CD4-positive, alpha-beta T cell (primary cell): ENCODE measurements around the gene IL17RC. TPM values are rescaled to one million over a fixed set of nuclear protein-coding genes. Genes with fewer than 3 reads are reported as not detected.
A peak's percentile ranks its signal among the peaks of the same experiment; 100 is the strongest.

ENCODE experiments used
- ATAC-seq: fragments of 200-7000 bp; cut with Tn5 transposase; one replicate; pipeline ENCODE4 v1.10.0; 2022; ENCODE audit warnings: mild to moderate bottlenecking; ENCODE audit not compliant: poor library complexity
- CTCF ChIA-PET: fragments of 350-600 bp; sonication (Branson Sonifier 250); formaldehyde crosslinking; loops from one replicate; lab custom pipeline; 2021; ENCODE audit warnings: antibody characterized with exemption, inconsistent platforms; lab: Charles Lee
- POLR2A ChIA-PET: fragments of 350-600 bp; sonication (Branson Sonifier 250); formaldehyde crosslinking; loops from one replicate; lab custom pipeline; 2021; ENCODE audit warnings: antibody characterized with exemption, inconsistent platforms; lab: Charles Lee
- DNase-seq, 14 experiments: peaks; one replicate each; pipeline ENCODE4 v3.0.0-alpha.2; 2013 to 2020; ENCODE audit warnings: mixed read lengths in 2 of 14
- H3K27ac ChIP-seq, 2 donors: one replicate each; pipeline versions ENCODE4 v1.5.1 to v1.7.0; 2013; ENCODE audit warnings: low read length in 2 of 2, low read depth in 1 of 2, mild to moderate bottlenecking in 1 of 2
- H3K27me3 ChIP-seq, 2 experiments: 1 replicate in 1 of 2; 2 replicates in 1 of 2; pipeline versions ENCODE4 v1.6.1 to v1.7.0; 2013; ENCODE audit warnings: low read length in 2 of 2, control low read depth in 1 of 2, mild to moderate bottlenecking in 1 of 2, moderate library complexity in 1 of 2; ENCODE audit not compliant: insufficient read depth in 2 of 2, control insufficient read depth in 1 of 2
- H3K36me3 ChIP-seq: one replicate; pipeline ENCODE4 v1.6.1; 2013; ENCODE audit warnings: low read length, control low read depth; ENCODE audit not compliant: insufficient read depth
- H3K4me1 ChIP-seq: one replicate; pipeline ENCODE4 v1.6.1; 2013; ENCODE audit warnings: low read length, control low read depth; ENCODE audit not compliant: insufficient read depth
- H3K4me3 ChIP-seq: one replicate; pipeline ENCODE4 v1.5.1; 2013; ENCODE audit warnings: mild to moderate bottlenecking, low read length, moderate library complexity
- H3K9me3 ChIP-seq, 2 experiments: 1 replicate in 1 of 2; 2 replicates in 1 of 2; pipeline versions ENCODE4 v1.6.1 to v1.7.0; 2013; ENCODE audit warnings: low read length in 2 of 2, mild to moderate bottlenecking in 2 of 2, control low read depth in 1 of 2, moderate library complexity in 1 of 2; ENCODE audit not compliant: control insufficient read depth in 1 of 2, insufficient read depth in 1 of 2
- H3K27ac Mint-ChIP-seq: one replicate; pipeline ENCODE4 v1.8.0; 2020; ENCODE audit warnings: mixed read lengths
- H3K27me3 Mint-ChIP-seq: one replicate; pipeline ENCODE4 v1.8.0; 2021; ENCODE audit warnings: mixed read lengths
- H3K36me3 Mint-ChIP-seq: one replicate; pipeline ENCODE4 v1.8.0; 2021; ENCODE audit warnings: low read depth, mixed read lengths
- H3K4me1 Mint-ChIP-seq: one replicate; pipeline ENCODE4 v1.8.0; 2021; ENCODE audit warnings: low read depth, mixed read lengths
- H3K4me3 Mint-ChIP-seq: one replicate; pipeline ENCODE4 v1.8.0; 2020; ENCODE audit warnings: mild to moderate bottlenecking, mixed read lengths
- H3K9me3 Mint-ChIP-seq: one replicate; pipeline ENCODE4 v1.8.0; 2020; ENCODE audit warnings: mixed read lengths
- CTCF ChIP-seq: fragments of 200-600 bp; IDR thresholded peaks from one replicate; pipeline ENCODE4 v1.8.0; 2022; ENCODE audit warnings: antibody characterized with exemption, mild to moderate bottlenecking
- intact Hi-C, 2 experiments: fragments of 100-400 bp; cut with DNase I in 1 of 2; cut with micrococcal nuclease in 1 of 2; formaldehyde crosslinking; loops; one replicate each; pipeline versions ENCODE4 v1.15.1 to v1.9.0; 2023 to 2025; cut with DNase I, micrococcal nuclease
- total RNA-seq, 174 experiments: library from RNA in 2 of 174; stranded (reverse) in 2 of 174; gene quantifications; one replicate each; pipeline ENCODE4 v1.2.3 and lab custom pipeline; 2021 to 2026

IL17RC gene
- total RNA-seq, 2 experiments from 2014 or later, result 0.42 to 0.88 TPM

DNA sequence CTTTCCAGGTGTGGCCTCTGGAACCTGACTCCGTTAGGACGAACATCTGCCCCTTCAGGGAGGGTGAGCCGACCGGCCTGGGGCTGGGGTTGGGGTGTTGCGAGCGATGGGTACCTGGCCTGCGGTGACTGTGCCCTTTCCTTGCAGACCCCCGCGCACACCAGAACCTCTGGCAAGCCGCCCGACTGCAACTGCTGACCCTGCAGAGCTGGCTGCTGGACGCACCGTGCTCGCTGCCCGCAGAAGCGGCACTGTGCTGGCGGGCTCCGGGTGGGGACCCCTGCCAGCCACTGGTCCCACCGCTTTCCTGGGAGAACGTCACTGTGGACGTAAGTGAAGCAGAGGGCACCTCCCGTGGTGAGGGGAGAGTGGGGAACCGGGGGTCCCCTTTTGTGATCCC lies 11.3 kb downstream of the IL17RC start:
- DNase-seq (no peak), ATAC-seq (no peak)
- Mint-ChIP-seq H3K27me3 (no peaks in the 10 kb centered on the region), H3K36me3 (no peaks in the 10 kb centered on the region), H3K4me1 (peaks cover 26% of the 10 kb centered on the region), H3K4me3 (no peak overlapping the region), H3K9me3 (no peaks in the 10 kb centered on the region), H3K27ac (no peak overlapping the region)
- POLR2A ChIA-PET, result no interaction called here
- H3K27ac ChIP-seq, result no peak overlapping the region
- H3K9me3 ChIP-seq, result no peaks in the 10 kb centered on the region
- intact Hi-C loops, result no loop called here
- peaks cover 17% of the 10 kb centered on the region for H3K4me1 ChIP-seq
- H3K4me3 ChIP-seq, result no peak overlapping the region
- H3K27me3 ChIP-seq, result no peaks in the 10 kb centered on the region
- CTCF ChIA-PET, result no interaction called here
- H3K36me3 ChIP-seq, result no peaks in the 10 kb centered on the region
- no peak for TF ChIP-seq CTCF

DNA sequence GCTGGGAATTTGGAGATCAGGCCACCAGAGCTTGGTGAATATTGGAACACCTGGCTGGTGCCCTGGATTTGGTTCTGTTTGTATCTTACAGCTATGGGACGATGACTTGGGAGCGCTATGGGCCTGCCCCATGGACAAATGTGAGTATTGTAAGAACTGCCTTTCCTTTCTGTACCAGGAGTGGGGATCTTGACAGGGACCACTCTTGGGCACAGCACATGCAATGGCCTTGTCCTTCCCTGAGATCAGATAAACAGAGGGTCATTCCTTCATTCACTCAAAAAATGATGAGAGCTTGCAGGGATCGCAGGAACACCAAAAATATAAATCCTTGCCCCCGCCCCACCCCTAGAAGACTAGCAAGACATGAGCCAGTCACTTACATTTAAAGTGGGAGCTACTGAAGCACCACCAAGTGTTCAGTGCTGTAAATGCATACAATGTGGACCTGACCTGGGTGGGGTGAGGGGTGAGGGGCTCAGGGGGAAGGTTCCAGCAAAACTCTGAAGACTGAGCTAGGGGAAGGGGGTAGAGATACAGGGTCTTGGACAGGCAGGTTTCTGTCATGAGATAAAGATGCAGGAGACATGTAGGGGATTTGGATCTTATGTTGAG lies 14.0 kb downstream of the IL17RC start:
- intact Hi-C loops, result loop anchor here (5.0 to 10.0 kb wide), 6 partner anchors 84 to 534 kb away; partner anchors contain the start of genes RPUSD3 (in 1 of the 2), SEC13 (in 1 of the 2), SETD5 (in 1 of the 2) and VHL (in 1 of the 2)
- H3K36me3 Mint-ChIP-seq, result peaks cover 21% of the 10 kb centered on the region
- no peaks in the 10 kb centered on the region for H3K9me3 ChIP-seq
- H3K27me3 ChIP-seq, result no peaks in the 10 kb centered on the region
- H3K4me3 ChIP-seq, result no peak overlapping the region
- no peak overlapping the region for H3K27ac ChIP-seq
- peak overlapping the region; percentile 87 for H3K4me3 Mint-ChIP-seq
- H3K36me3 ChIP-seq, result peaks cover 6% of the 10 kb centered on the region
- TF ChIP-seq CTCF, result no peak
- H3K27me3 Mint-ChIP-seq, result no peaks in the 10 kb centered on the region
- POLR2A ChIA-PET, result interaction anchor here (1.4 to 5.1 kb wide), 6 partner anchors 16 to 390 kb away, joined by 4 to 98 read pairs (median 38); partner anchors contain the start of genes ARPC4, EMC3, JAGN1 and SEC13
- H3K4me1 Mint-ChIP-seq, result peaks cover 54% of the 10 kb centered on the region
- CTCF ChIA-PET, result interaction anchor here (1.2 to 3.3 kb wide), 3 partner anchors 15 to 116 kb away, joined by 3 to 20 read pairs (median 6); partner anchors contain the start of gene JAGN1
- DNase-seq (no peak), ATAC-seq (no peak)
- H3K4me1 ChIP-seq, result peaks cover 39% of the 10 kb centered on the region
- H3K27ac Mint-ChIP-seq, result peak overlapping the region; percentile 99
- no peaks in the 10 kb centered on the region for H3K9me3 Mint-ChIP-seq

DNA sequence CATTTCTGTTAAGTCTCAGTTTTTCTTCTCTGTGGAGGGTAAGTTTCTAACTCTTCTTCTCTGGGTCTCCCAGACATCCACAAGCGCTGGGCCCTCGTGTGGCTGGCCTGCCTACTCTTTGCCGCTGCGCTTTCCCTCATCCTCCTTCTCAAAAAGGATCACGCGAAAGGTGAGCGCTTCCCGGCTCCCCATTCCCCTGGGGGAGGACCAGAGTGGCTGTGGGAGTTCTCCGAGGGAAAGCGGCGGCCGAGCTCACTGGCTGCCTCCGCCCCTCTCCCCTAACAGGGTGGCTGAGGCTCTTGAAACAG lies 15.6 kb downstream of the IL17RC start:
- no peak for ATAC-seq
- peaks cover 31% of the 10 kb centered on the region for H3K36me3 Mint-ChIP-seq
- peak overlapping the region; percentile 90 to 91 for H3K27ac ChIP-seq
- H3K9me3 ChIP-seq, result no peaks in the 10 kb centered on the region
- TF ChIP-seq CTCF, result no peak
- no peaks in the 10 kb centered on the region for H3K27me3 ChIP-seq
- H3K27me3 Mint-ChIP-seq, result no peaks in the 10 kb centered on the region
- H3K4me1 Mint-ChIP-seq, result peaks cover 65% of the 10 kb centered on the region
- H3K9me3 Mint-ChIP-seq, result no peaks in the 10 kb centered on the region
- peaks cover 42% of the 10 kb centered on the region for H3K4me1 ChIP-seq
- peak overlapping the region; percentile 99 for H3K4me3 Mint-ChIP-seq
- CTCF ChIA-PET, result interaction anchor here (0.6 to 3.3 kb wide), 34 partner anchors 9 to 570 kb away, joined by 3 to 20 read pairs (median 6); partner anchors contain the start of genes ARPC4, EMC3, FANCD2 and IL17RE
- POLR2A ChIA-PET, result interaction anchor here (0.6 to 5.1 kb wide), 34 partner anchors 8 to 536 kb away, joined by 3 to 98 read pairs (median 10); partner anchors contain the start of genes ARPC4, BRK1, BRPF1 and EMC3
- DNase-seq, result no peak
- peak overlapping the region; percentile 65 for H3K4me3 ChIP-seq
- intact Hi-C loops, result loop anchor here (1.0 to 10.0 kb wide), 13 partner anchors 14 to 535 kb away; partner anchors contain the start of genes FANCD2 (in 2 of the 2), JAGN1 (in 2 of the 2), BRK1 (in 1 of the 2) and EMC3 (in 1 of the 2)
- peak overlapping the region; percentile 99 for H3K27ac Mint-ChIP-seq
- H3K36me3 ChIP-seq, result peaks cover 21% of the 10 kb centered on the region
